ENCODE data around the gene PDE9A. TPM values are rescaled to one million over a fixed set of nuclear protein-coding genes. Genes with fewer than 3 reads are reported as not detected.
"Not testable (repeated sequence)": the region's sequence is repeated elsewhere in the genome, so short reads cannot be mapped to it uniquely, and the experiment has no call there.

Gene PDE9A
- total RNA-seq, 1 experiment from 2014 or later: 31.9 TPM

DNA sequence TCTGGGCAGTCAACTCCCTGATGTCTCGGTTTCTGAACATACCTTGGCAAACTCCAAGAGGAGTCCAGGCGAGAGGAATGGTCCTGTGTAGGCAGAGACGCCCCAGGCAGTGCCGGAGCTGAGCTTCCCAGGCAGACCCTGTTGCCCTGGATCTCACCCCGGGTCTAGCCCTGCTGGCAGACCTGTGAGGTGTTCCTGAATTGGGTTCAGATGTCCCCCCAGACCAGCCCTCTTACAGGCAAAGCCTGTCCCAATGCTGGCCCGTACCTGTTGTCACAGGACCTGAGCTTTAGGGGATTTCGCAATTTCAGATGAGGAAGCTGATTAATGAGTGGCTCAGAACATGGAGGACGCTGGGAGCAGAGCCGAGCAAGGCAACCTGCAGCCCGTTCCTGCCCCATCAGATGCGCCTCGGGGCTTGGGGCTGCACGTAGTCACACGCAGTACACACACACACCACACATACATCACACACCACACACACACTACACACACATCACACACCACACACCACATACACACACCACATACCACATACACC is 38.5 kb upstream of the PDE9A start:
- H3K27me3 Mint-ChIP-seq (ENCODE audit: low read depth): peaks cover 39% of the 10 kb centered on the region

DNA sequence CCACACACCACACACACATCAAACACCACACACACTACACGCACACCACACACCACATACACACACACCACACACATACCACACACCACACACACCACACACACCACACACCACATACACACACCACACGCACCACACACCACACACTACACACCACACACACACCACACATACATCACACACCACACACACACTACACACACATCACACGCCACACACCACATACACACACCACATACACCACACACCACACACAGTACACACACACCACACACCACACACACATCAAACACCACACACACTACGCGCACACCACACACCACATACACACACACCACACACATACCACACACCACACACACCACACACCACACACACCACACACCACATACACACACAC is 38.0 kb upstream of the PDE9A start:
- H2BK20ac ChIP-seq (ENCODE audit: low read depth, low read length, poor library complexity, severe bottlenecking); H3K23ac ChIP-seq (ENCODE audit: insufficient read length, low read depth, low read length); H3K9ac ChIP-seq (ENCODE audit: extremely low read depth, insufficient read length, low read length); H3K4me1 ChIP-seq (ENCODE audit: insufficient read depth, low read length); H2AK5ac ChIP-seq (ENCODE audit: insufficient read length, low read length); H3K18ac ChIP-seq (ENCODE audit: insufficient read length, low read depth, low read length); H2BK120ac ChIP-seq (ENCODE audit: low read depth, low read length, poor library complexity, severe bottlenecking); H4K8ac ChIP-seq (replicated peaks; ENCODE audit: insufficient read length, low read depth, low read length); H4K20me1 ChIP-seq (ENCODE audit: control insufficient read depth, insufficient read depth, insufficient read length); H3K23me2 ChIP-seq (ENCODE audit: insufficient read length, low read depth, low read length, poor library complexity, severe bottlenecking); H2BK15ac ChIP-seq (ENCODE audit: low read depth, low read length); H3K79me1 ChIP-seq (ENCODE audit: insufficient read depth, low read depth, low read length, poor library complexity, severe bottlenecking); H3K14ac ChIP-seq (ENCODE audit: insufficient read depth, low read length); H3K27ac ChIP-seq (ENCODE audit: insufficient read length, low read depth, low read length); H4K5ac ChIP-seq (ENCODE audit: insufficient read length, low read depth, low read length); H4K91ac ChIP-seq (ENCODE audit: insufficient read length, low read depth, low read length); H3K9me3 ChIP-seq (ENCODE audit: control insufficient read depth, low read depth, low read length); H3K4me2 ChIP-seq (ENCODE audit: insufficient read depth, insufficient read length, low read length); H3K56ac ChIP-seq (ENCODE audit: insufficient read length, low read depth, low read length); DNase-seq; H3K9me3 Mint-ChIP-seq; H3T11ph ChIP-seq (ENCODE audit: low read length); H3K27ac Mint-ChIP-seq; H3K27me3 ChIP-seq (ENCODE audit: insufficient read depth, low read length); H3K4ac ChIP-seq (ENCODE audit: low read depth, low read length); H3K4me1 Mint-ChIP-seq; H2BK5ac ChIP-seq (ENCODE audit: insufficient read length, low read length); H3K36me3 Mint-ChIP-seq (ENCODE audit: insufficient read depth in 1 of 3, low read depth in 3 of 3); H2AFZ ChIP-seq (ENCODE audit: low read length); H2BK12ac ChIP-seq (ENCODE audit: insufficient read length, low read depth, low read length); H3K79me2 ChIP-seq (ENCODE audit: insufficient read depth, low read length); H3K4me3 Mint-ChIP-seq: not testable (repeated sequence)
- H3K27me3 Mint-ChIP-seq (ENCODE audit: low read depth): peaks cover 39% of the 10 kb centered on the region
- WGBS (ENCODE audit: extremely low coverage, insufficient read length, low lambda C conversion rate): 100% methylated on average over 1 of the region's 5 CpGs

More for the DNA sequence above, 38.5 kb upstream of the PDE9A start:
- H2BK15ac ChIP-seq (ENCODE audit: low read depth, low read length): no peak overlapping the region
- no peaks in the 10 kb centered on the region for H3K36me3 Mint-ChIP-seq (ENCODE audit: insufficient read depth in 1 of 3, low read depth in 3 of 3)
- no peaks in the 10 kb centered on the region for H3K79me2 ChIP-seq (ENCODE audit: insufficient read depth, low read length)
- H3K27ac Mint-ChIP-seq: no peak overlapping the region
- no peak overlapping the region for H3T11ph ChIP-seq (ENCODE audit: low read length)
- no peak overlapping the region for H3K9ac ChIP-seq (ENCODE audit: extremely low read depth, insufficient read length, low read length)
- H2BK120ac ChIP-seq (ENCODE audit: low read depth, low read length, poor library complexity, severe bottlenecking): no peak overlapping the region
- H2BK12ac ChIP-seq (ENCODE audit: insufficient read length, low read depth, low read length): no peak overlapping the region
- H2AK5ac ChIP-seq (ENCODE audit: insufficient read length, low read length): no peak overlapping the region
- no peak overlapping the region for H4K8ac ChIP-seq (replicated peaks; ENCODE audit: insufficient read length, low read depth, low read length)
- H3K9me3 ChIP-seq (ENCODE audit: control insufficient read depth, low read depth, low read length): no peaks in the 10 kb centered on the region
- no peaks in the 10 kb centered on the region for H3K79me1 ChIP-seq (ENCODE audit: insufficient read depth, low read depth, low read length, poor library complexity, severe bottlenecking)
- H2BK20ac ChIP-seq (ENCODE audit: low read depth, low read length, poor library complexity, severe bottlenecking): no peak overlapping the region
- no peak overlapping the region for H3K4me3 Mint-ChIP-seq
- no peak overlapping the region for H4K5ac ChIP-seq (ENCODE audit: insufficient read length, low read depth, low read length)
- no peak overlapping the region for H2AFZ ChIP-seq (ENCODE audit: low read length)
- no peaks in the 10 kb centered on the region for H3K23me2 ChIP-seq (ENCODE audit: insufficient read length, low read depth, low read length, poor library complexity, severe bottlenecking)
- H3K27ac ChIP-seq (ENCODE audit: insufficient read length, low read depth, low read length): no peak overlapping the region
- H2BK5ac ChIP-seq (ENCODE audit: insufficient read length, low read length): no peak overlapping the region
- no peak overlapping the region for H4K91ac ChIP-seq (ENCODE audit: insufficient read length, low read depth, low read length)
- no CpG with 5 or more reads among the region's 14 CpGs for whole genome bisulfite sequencing (ENCODE audit: extremely low coverage, insufficient read length, low lambda C conversion rate)
- no peak overlapping the region for H3K18ac ChIP-seq (ENCODE audit: insufficient read length, low read depth, low read length)
- DNase-seq: no peak
- H3K4me2 ChIP-seq (ENCODE audit: insufficient read depth, insufficient read length, low read length): no peak overlapping the region
- H3K14ac ChIP-seq (ENCODE audit: insufficient read depth, low read length): no peak overlapping the region
- H3K4me1 ChIP-seq (ENCODE audit: insufficient read depth, low read length): no peaks in the 10 kb centered on the region
- peaks cover 3 to 4% of the 10 kb centered on the region in 2 experiments; a peak in 1 of 4 replicates for H3K4me1 Mint-ChIP-seq
- H3K4ac ChIP-seq (ENCODE audit: low read depth, low read length): no peak overlapping the region
- H3K23ac ChIP-seq (ENCODE audit: insufficient read length, low read depth, low read length): no peak overlapping the region
- no peaks in the 10 kb centered on the region for H3K27me3 ChIP-seq (ENCODE audit: insufficient read depth, low read length)
- TF ChIP-seq, protein P1, sequence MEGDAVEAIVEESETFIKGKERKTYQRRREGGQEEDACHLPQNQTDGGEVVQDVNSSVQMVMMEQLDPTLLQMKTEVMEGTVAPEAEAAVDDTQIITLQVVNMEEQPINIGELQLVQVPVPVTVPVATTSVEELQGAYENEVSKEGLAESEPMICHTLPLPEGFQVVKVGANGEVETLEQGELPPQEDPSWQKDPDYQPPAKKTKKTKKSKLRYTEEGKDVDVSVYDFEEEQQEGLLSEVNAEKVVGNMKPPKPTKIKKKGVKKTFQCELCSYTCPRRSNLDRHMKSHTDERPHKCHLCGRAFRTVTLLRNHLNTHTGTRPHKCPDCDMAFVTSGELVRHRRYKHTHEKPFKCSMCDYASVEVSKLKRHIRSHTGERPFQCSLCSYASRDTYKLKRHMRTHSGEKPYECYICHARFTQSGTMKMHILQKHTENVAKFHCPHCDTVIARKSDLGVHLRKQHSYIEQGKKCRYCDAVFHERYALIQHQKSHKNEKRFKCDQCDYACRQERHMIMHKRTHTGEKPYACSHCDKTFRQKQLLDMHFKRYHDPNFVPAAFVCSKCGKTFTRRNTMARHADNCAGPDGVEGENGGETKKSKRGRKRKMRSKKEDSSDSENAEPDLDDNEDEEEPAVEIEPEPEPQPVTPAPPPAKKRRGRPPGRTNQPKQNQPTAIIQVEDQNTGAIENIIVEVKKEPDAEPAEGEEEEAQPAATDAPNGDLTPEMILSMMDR (conservative IDR thresholded peaks at IDR 0.05): no peak
- no peak overlapping the region for H3K56ac ChIP-seq (ENCODE audit: insufficient read length, low read depth, low read length)
- H4K20me1 ChIP-seq (ENCODE audit: control insufficient read depth, insufficient read depth, insufficient read length): peaks cover 3% of the 10 kb centered on the region
- no peaks in the 10 kb centered on the region; a peak in 1 of 5 replicates for H3K9me3 Mint-ChIP-seq
